HG03442 (cell line): ENCODE data around the gene MAPK8IP3.

ENCODE experiments used
- ATAC-seq: cut with Tn5 transposase; IDR thresholded peaks from one replicate; pipeline ENCODE4 v1.9.1; 2021; ENCODE audit warnings: mild to moderate bottlenecking, moderate library complexity; ENCODE audit not compliant: unreplicated experiment

Gene MAPK8IP3

GRCh38 chr16:1676661-1677060 lies 29.3 kb upstream of the MAPK8IP3 start:
- no peak for ATAC-seq

GRCh38 chr16:1677339-1677738 lies 28.7 kb upstream of the MAPK8IP3 start:
- ATAC-seq = no peak

DNA sequence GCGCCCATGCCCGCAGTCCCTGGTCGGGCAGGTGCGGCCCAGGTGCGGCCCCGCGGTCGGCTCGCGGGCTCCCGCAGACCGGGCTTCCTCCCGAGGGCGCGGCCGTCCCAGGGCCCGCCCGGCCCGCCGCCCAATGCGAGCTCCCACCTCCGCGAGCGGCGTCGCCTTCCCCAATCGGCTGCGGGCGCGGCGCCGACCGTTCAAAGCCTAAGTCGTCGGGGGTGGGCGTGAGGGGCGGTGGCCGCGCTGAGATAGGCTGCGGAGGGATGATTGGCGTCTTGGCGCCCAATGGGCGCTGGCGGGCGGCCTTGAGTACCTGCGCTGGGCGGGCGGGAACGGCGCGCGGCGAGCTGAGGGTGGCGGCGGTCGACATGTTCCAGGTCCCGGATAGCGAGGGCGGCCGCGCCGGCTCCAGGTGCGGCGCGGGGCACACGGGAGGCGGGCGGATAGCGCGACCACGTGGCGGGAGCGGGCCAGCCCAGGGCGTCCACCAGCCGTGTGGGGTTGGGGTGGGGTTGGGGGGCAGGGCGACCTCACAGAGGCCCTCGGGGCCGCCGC lies 28.0 kb upstream of the MAPK8IP3 start, which contains the start of gene JPT2:
Gene JPT2, plus strand, starts transcription at position 338 of the 558 bp plus-strand sequence. Its CDS starts 34 bp downstream, at position 372.
- peak; percentile 91 for ATAC-seq

GRCh38 chr16:1678500-1679098 lies 27.4 kb upstream of the MAPK8IP3 start:
- peak; percentile 16 for ATAC-seq

DNA sequence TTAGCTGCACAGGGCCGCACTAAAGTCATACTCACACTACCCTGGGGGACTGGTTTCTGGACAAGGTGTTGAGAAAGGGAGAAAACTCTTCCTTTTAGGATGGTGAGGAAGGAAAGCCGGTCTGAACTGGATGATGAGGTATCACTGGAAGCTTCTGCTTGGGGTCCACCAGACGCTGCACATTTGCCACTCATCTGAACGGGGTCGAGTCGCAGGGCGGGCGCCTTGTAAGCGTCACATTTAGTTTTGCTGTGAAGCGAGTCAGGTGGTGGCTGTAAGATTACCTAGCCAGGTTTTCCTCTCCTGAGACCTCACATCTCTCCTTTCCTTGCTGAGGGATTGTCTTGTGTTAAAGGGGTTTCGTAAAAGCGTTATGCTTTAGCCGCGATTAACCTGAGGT lies 25.6 kb upstream of the MAPK8IP3 start:
- ATAC-seq = no peak

DNA sequence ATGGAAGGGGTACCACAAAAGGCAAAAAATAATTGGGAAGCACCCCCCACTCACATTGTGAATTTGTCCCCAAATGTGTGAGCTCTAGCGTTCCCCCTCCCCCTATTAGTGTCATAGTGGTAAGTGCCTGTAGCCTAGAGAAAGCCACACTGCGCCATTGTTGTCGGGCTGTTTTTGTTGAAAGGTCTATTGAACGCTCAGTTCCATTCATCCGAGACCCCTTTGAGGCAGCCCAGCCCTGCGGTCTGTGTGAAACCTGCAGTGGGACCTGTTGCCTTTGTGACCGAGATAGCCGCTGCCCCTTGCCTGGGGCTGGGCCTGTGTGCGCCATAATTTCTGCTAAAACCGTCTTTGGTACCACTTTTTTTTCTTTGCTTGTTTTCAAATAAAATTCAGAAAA lies 25.0 kb upstream of the MAPK8IP3 start:
- no peak for ATAC-seq

DNA sequence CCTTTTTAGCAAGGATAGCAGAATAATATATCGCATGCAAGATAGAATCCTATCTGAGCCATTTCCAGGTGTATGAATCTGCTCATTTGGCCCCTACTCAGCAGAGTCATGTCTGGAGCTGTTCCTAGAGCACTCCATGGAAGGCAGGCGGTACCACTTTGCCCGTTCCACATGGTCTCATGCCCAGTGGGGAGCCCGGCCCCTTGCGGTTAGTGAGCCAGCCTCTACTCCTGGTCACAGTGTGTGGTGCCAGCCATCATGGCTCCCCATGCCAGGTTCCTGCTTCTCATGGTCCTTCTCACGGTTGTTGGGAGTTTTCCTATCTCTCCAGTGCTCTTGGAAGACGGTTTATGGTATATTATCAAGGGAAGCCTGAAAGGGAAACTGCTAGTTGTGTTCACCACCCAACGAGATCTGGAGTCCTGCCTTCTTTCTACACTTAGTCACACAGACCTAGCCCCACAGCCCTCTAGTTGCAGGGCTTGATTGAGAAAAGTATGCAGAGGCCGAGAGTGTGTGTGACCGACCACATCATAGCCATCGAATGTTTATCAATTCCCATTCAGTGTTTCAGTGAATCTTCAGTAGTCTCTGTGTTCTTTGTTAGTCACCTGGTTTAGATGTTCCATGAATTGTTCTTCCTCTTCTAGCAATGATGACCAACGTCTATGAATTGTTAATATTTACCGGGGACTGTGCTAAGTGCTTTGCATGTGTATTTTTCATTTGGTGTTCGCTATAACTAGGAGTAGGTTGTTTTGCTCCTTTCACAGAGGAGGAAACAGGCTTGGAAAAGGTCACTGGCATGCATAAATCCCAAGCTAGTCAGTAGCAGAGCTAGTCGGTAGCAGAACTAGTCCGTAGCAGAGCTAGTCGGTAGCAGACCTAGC lies 18.3 kb upstream of the MAPK8IP3 start:
- no peak for ATAC-seq

DNA sequence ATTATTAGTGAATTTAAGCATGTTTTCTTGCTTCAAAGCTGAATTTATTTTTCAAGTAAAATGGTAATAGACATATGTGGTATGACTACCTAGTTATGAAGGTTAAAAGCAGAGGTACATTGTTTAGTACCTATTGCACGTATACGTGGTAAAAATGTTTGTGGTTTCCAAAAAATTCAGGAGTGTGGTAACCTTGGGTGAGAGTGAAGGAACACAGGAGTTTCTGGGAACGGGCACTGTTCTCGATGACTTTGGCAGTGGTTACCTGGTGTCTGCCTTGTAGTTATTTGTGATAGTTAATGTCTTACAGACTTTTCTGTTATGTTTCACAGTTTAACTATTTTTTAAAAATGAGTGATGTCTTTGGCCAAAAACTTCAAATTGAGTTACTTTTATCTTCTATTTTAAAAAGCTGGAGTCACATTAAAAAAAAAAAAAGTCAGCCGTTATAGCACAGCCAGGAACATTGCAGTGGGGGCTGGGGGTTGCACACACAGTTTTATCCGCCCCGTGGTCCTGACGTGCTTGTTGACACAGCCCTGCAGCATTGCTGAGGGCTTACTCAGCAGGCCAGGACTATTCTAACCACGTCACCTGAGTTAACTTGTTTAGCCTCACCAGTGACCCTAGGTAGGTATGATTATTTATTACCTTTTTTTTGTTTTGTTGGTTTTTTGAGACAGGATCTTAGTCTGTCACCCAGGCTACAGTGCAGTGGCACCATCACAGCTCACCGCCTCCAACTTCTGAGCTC lies 17.0 kb upstream of the MAPK8IP3 start:
- no peak for ATAC-seq

GRCh38 chr16:1689853-1690252 lies 16.1 kb upstream of the MAPK8IP3 start:
- no peak for ATAC-seq

- ATAC-seq = no peak
These were observed 15.2 kb upstream of the MAPK8IP3 start for GRCh38 chr16:1690810-1691209.

- ATAC-seq = no peak
These were observed 14.7 kb upstream of the MAPK8IP3 start for GRCh38 chr16:1691276-1691675.

- ATAC-seq = no peak
These were observed 14.0 kb upstream of the MAPK8IP3 start for GRCh38 chr16:1691956-1692355.

DNA sequence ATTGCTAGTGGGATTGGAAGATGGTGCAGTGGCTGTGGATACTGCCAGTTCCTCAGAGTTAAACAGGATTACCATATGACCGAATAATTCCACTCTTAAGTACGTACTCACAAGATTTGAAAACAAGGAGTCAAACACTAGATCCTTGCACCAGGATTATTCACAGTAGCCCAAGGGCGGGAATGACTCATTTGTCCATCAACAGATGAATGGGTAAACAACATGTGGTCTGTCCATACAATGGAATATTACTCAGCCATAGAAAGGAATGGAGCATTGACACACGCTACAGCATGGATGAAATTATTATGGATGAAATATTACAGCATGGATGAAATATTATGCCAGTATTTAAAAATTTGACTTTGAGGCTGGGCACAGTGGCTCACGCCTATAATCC lies 9.1 kb upstream of the MAPK8IP3 start:
- no peak for ATAC-seq

DNA sequence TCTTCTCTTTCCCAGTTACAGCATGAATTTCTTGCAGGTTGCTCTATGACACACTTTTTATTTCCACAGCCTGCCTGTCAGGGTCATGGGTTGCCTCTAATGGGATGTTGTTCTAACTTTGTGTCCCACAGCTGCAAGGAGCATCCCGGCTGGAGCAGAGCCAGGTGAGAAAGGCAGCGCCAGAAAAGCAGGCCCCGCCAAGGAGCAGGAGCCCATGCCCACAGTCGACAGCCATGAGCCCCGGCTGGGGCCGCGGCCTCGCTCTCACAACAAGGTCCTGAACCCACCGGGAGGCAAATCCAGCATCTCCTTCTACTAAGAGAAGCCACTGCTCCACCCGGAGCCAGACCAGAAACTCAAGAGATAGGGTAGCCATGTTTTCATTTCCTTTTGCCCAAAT lies 7.3 kb upstream of the MAPK8IP3 start:
- ATAC-seq = no peak

DNA sequence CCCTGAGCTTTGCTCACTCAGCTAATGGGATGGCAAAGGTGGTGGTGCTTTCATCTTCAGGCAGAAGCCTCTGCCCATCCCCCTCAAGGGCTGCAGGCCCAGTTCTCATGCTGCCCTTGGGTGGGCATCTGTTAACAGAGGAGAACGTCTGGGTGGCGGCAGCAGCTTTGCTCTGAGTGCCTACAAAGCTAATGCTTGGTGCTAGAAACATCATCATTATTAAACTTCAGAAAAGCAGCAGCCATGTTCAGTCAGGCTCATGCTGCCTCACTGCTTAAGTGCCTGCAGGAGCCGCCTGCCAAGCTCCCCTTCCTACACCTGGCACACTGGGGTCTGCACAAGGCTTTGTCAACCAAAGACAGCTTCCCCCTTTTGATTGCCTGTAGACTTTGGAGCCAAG lies 5.7 kb upstream of the MAPK8IP3 start:
- ATAC-seq = no peak

DNA sequence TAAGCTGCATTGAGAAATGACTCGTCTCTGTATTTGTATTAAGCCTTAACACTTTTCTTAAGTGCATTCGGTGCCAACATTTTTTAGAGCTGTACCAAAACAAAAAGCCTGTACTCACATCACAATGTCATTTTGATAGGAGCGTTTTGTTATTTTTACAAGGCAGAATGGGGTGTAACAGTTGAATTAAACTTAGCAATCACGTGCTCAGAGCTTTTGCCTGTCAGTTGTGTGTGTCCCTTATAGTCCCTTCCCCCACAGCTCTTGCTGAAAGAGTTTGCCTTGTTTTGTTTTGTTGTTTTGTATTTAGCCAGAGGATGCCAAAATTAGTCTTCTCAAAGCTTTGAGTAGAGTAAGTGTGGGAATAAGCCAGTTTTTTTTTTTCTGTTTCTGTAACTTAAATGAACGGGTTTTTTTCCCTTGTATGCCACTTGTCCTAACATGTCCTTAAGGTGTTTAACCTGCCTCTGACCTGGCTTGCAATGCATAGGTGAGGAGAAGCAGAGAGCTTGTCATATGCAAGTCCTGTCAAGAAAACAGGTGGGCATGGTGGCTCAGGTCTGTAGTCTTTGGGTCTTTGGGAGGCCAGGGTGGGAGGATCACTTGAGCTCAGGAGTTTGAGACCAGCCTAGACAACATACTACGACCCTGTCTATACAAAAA lies 4.6 kb upstream of the MAPK8IP3 start:
- ATAC-seq = no peak

DNA sequence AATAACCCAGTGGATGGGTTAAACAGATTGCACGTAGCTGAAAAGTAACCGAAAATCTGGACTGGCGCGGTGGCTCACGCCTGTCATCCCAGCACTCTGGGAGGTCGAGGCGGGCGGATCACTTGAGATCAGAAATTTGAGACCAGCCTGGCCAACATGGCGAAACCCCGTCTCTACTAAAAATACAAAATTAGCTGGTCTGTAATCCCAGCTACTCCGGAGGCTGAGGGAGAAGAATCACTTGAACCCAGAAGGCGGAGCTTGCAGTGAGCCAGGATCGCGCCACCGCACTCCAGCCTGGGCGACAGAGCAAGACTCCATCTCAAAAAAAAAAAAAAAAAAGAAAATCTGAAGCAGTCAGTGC lies 689 bp upstream of the MAPK8IP3 start:
- peak; percentile 2 for ATAC-seq

DNA sequence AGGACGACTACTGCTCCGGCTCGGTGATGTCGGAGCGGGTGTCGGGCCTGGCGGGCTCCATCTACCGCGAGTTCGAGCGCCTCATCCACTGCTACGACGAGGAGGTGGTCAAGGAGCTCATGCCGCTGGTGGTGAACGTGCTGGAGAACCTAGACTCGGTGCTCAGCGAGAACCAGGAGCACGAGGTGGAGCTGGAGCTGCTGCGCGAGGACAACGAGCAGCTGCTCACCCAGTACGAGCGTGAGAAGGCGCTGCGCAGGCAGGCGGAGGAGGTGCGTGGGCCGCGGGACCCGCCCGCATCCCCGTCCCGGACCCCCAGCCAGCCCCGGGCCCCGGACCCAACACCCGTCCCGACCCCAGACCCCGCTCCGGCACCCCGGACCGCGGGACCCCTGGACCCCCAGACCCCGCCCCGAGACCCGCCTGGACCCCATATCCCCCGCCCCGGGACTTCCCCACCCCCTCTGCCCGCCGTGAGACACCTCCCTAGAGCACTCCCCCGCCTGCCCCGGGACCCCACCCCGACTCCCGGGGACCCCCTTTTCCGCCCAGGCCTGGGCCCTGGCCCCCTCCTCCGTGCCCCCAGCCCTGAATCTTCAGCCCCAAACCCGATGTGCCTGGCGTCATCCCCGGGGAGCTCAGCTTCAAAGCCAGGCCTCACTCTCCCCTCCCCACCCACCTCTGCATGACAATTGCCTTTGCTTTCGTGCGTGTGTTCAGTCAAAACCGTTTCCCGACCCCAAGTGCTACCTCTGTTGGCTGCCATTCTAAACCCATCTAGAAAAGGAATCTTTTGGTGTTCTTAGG lies 594 bp downstream of the MAPK8IP3 start:
- ATAC-seq = peak; percentile 28

DNA sequence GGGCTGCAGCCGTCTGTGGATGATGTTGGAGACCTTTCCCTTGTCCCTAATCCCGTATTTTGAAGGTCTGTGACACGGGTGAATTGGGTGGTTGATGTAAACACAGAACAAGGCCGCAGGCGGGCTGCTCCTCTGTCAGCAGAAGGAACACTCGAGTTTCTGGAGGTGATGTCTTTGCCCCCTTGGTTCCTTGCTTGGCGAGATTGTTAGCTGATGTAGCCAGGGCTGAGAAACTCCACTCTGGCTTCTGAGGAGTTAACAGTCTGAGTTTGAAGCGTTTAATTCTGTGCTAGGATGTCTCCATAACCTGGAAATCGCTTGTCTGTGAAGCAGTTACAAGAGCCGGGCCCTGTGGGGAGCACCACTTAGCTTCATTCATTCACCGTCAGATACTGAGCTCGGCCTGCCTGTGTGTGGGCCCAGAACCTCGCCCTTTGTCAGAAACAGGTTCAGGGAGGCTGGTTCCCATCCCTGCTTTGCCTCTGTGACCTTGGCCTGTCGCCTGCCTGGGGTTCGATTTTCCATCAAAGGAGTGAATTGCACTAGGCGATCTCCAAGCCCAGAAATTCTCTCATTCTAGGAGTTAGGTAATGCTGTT lies 1.3 kb downstream of the MAPK8IP3 start:
- no peak for ATAC-seq
